NB4 (cell line): ENCODE data around the gene RAI14.

Experiments used
- CTCF ChIP-seq: IDR thresholded peaks from one replicate; pipeline ENCODE4 v1.5.1; 2012; ENCODE audit warnings: low read depth, low read length
- MAX ChIP-seq: IDR thresholded peaks from 2 replicates; pipeline ENCODE4 v1.6.1; 2011; ENCODE audit warnings: low read depth, low read length
- MYC ChIP-seq: IDR thresholded peaks from 2 replicates; pipeline ENCODE4 v1.6.1; 2011; ENCODE audit warnings: low read depth, low read length
- POLR2A ChIP-seq: IDR thresholded peaks from 2 replicates; pipeline ENCODE4 v1.6.1; 2011; ENCODE audit warnings: mild to moderate bottlenecking; ENCODE audit not compliant: insufficient read length; ENCODE audit errors: extremely low read depth

GRCh38 chr5:34789021-34789531 lies 132.9 kb downstream of the RAI14 start:
- no peak for TF ChIP-seq POLR2A
- no peak for TF ChIP-seq CTCF
- no peak for TF ChIP-seq MAX
- TF ChIP-seq MYC = no peak
